ENCODE results near the gene RPL29. TPM values are rescaled to one million over a fixed set of nuclear protein-coding genes. Genes with fewer than 3 reads are reported as not detected.

Gene RPL29
- total RNA-seq, 1 experiment from 2014 or later: 995 TPM

- peak; percentile 79 to 80 for DNase-seq
These were observed 28.1 kb downstream of the RPL29 start, which contains the start of gene PCBP4 for GRCh38 chr3:51967384-51968169. Gene PCBP4, minus strand, starts transcription at chr3:51967454. Its CDS starts 6,214 bp downstream, at chr3:51961240.

DNA sequence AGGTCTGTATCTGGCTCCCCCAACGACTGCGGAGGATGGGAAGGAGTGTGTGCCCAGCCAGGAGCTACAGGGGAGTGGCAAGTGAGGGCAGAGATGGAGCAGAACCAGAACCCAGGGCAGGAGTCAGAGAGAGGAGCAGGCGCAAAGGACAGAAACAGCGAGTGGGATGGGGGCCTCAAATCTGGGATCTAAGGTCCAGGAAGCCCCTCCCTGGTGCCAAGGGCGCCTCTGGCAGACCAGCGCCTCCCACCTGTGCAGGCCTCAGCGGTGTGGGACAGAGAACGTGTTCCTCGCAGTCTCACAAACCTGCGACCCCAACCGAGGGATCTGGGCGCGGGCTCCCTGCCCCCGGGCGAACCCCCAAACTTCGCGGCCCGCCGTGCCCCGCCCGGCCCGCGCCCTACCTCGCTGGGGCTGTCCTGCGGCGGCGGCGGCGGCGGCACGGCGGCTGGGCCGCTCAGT is 28.7 kb downstream of the RPL29 start:
- intact Hi-C loops (cut with micrococcal nuclease; ENCODE audit: unreplicated experiment): loop anchor here (1.0 kb wide), 1 partner anchor 25 kb away; the partner anchor contains the start of gene PARP3
- H3K9me3 Mint-ChIP-seq (ENCODE audit: unreplicated experiment): no peaks in the 10 kb centered on the region
- ChIA-PET POLR2A (interaction anchor here (0.6 to 1.6 kb wide), 2 partner anchors 16 to 250 kb away, joined by 4 to 9 read pairs; partner anchors contain the start of gene ACY1), CTCF (interaction anchor here (1.5 kb wide), 1 partner anchor 16 kb away, joined by 8 read pairs; the partner anchor contains the start of gene ACY1)
- peaks cover 12% of the 10 kb centered on the region for H3K36me3 Mint-ChIP-seq (ENCODE audit: insufficient read depth, unreplicated experiment)
- no peaks in the 10 kb centered on the region for H3K27me3 Mint-ChIP-seq (ENCODE audit: insufficient read depth, unreplicated experiment)
- peaks cover 20% of the 10 kb centered on the region for H3K4me1 Mint-ChIP-seq (ENCODE audit: low read depth, unreplicated experiment)
- H3K36me3 ChIP-seq (ENCODE audit: control insufficient read depth, insufficient read depth, low read length): no peaks in the 10 kb centered on the region
- TF ChIP-seq, protein P1, sequence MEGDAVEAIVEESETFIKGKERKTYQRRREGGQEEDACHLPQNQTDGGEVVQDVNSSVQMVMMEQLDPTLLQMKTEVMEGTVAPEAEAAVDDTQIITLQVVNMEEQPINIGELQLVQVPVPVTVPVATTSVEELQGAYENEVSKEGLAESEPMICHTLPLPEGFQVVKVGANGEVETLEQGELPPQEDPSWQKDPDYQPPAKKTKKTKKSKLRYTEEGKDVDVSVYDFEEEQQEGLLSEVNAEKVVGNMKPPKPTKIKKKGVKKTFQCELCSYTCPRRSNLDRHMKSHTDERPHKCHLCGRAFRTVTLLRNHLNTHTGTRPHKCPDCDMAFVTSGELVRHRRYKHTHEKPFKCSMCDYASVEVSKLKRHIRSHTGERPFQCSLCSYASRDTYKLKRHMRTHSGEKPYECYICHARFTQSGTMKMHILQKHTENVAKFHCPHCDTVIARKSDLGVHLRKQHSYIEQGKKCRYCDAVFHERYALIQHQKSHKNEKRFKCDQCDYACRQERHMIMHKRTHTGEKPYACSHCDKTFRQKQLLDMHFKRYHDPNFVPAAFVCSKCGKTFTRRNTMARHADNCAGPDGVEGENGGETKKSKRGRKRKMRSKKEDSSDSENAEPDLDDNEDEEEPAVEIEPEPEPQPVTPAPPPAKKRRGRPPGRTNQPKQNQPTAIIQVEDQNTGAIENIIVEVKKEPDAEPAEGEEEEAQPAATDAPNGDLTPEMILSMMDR (IDR thresholded peaks at IDR 0.05; ENCODE audit: insufficient read depth in 1 of 2, low read depth in 1 of 2, low read length in 1 of 2, severe bottlenecking in 1 of 2, unreplicated experiment in 1 of 2): no peak
- H3K27me3 ChIP-seq (replicated peaks; ENCODE audit: control insufficient read depth, insufficient read depth, low read length): no peaks in the 10 kb centered on the region
- BruUV-seq (replicated peaks): no TSS peak
- peak overlapping the region; percentile 77 for H3K27ac Mint-ChIP-seq (ENCODE audit: unreplicated experiment)
- DNase-seq: no peak
- H3K4me1 ChIP-seq: peaks cover 13% of the 10 kb centered on the region
- H3K9me3 ChIP-seq: no peaks in the 10 kb centered on the region
- H3K4me3 ChIP-seq (ENCODE audit: low read depth, low read length): peak overlapping the region; percentile 52
- peak overlapping the region; percentile 86 for H3K4me3 Mint-ChIP-seq (ENCODE audit: unreplicated experiment)

More at GRCh38 chr3:51967384-51968169, 28.1 kb downstream of the RPL29 start, which contains the start of gene PCBP4:
- ChIA-PET POLR2A (interaction anchor here (0.6 to 1.6 kb wide), 4 partner anchors 15 to 582 kb away, joined by 3 to 11 read pairs (median 6); partner anchors contain the start of genes ACY1, DCAF1 and MANF), CTCF (interaction anchor here (0.6 to 1.5 kb wide), 2 partner anchors 15 to 457 kb away, joined by 5 to 8 read pairs; partner anchors contain the start of gene ACY1)
- peak within 1 kb of the TSS; percentile 53 for H3K4me3 ChIP-seq (ENCODE audit: low read depth, low read length)
- no peaks in the 10 kb centered on the region for H3K36me3 ChIP-seq (ENCODE audit: control insufficient read depth, insufficient read depth, low read length)
- H3K9me3 ChIP-seq: no peaks in the 10 kb centered on the region
- Mint-ChIP-seq H3K4me1 (ENCODE audit: low read depth, unreplicated experiment) (peaks cover 20% of the 10 kb centered on the region), H3K4me3 (ENCODE audit: unreplicated experiment) (peak within 1 kb of the TSS; percentile 86), H3K9me3 (ENCODE audit: unreplicated experiment) (no peaks in the 10 kb centered on the region), H3K36me3 (ENCODE audit: insufficient read depth, unreplicated experiment) (peaks cover 12% of the 10 kb centered on the region), H3K27ac (ENCODE audit: unreplicated experiment) (peak within 1 kb of the TSS; percentile 79), H3K27me3 (ENCODE audit: insufficient read depth, unreplicated experiment) (no peaks in the 10 kb centered on the region)
- TSS peak; percentile 63 for BruUV-seq (replicated peaks)
- intact Hi-C loops (cut with micrococcal nuclease; ENCODE audit: unreplicated experiment): loop anchor here (1.0 to 2.0 kb wide), 2 partner anchors 15 to 25 kb away; partner anchors contain the start of genes ACY1 and PARP3
- no peaks in the 10 kb centered on the region for H3K27me3 ChIP-seq (replicated peaks; ENCODE audit: control insufficient read depth, insufficient read depth, low read length)
- peaks cover 13% of the 10 kb centered on the region for H3K4me1 ChIP-seq
- TF ChIP-seq, protein P1 (IDR thresholded peaks at IDR 0.05; ENCODE audit: insufficient read depth in 1 of 2, low read depth in 1 of 2, low read length in 1 of 2, severe bottlenecking in 1 of 2, unreplicated experiment in 1 of 2): no peak

DNA sequence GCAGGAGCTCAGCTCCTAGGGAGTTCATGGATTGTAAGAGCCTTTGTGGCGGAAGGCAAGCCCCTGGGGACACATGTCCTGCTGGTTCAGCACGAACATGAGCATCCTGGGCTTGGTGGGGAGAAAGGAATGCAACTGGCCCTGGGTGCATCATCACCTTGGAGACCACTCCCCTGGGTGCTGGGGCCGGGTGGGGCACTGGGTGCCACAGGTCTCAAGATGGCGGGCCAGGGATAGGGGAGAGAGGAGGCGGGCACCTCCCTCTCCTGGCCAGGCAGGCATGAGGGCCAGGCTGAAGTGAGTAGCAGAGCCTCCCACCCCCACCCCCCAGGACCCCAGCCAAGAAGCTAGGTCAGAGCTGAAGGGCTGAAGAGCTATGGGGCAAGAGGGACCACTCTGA is 29.2 kb downstream of the RPL29 start:
- H3K4me3 Mint-ChIP-seq (ENCODE audit: unreplicated experiment): peak overlapping the region; percentile 86
- peaks cover 12% of the 10 kb centered on the region for H3K36me3 Mint-ChIP-seq (ENCODE audit: insufficient read depth, unreplicated experiment)
- no peaks in the 10 kb centered on the region for H3K27me3 Mint-ChIP-seq (ENCODE audit: insufficient read depth, unreplicated experiment)
- no peaks in the 10 kb centered on the region for H3K9me3 ChIP-seq
- ChIA-PET POLR2A (interaction anchor here (1.6 kb wide), 1 partner anchor 16 kb away, joined by 9 read pairs; the partner anchor contains the start of gene ACY1), CTCF (no interaction called here)
- H3K36me3 ChIP-seq (ENCODE audit: control insufficient read depth, insufficient read depth, low read length): no peaks in the 10 kb centered on the region
- intact Hi-C loops (cut with micrococcal nuclease; ENCODE audit: unreplicated experiment): no loop called here
- peaks cover 13% of the 10 kb centered on the region for H3K4me1 ChIP-seq
- DNase-seq: no peak
- peak overlapping the region; percentile 77 for H3K27ac Mint-ChIP-seq (ENCODE audit: unreplicated experiment)
- peaks cover 20% of the 10 kb centered on the region for H3K4me1 Mint-ChIP-seq (ENCODE audit: low read depth, unreplicated experiment)
- H3K9me3 Mint-ChIP-seq (ENCODE audit: unreplicated experiment): no peaks in the 10 kb centered on the region
- TF ChIP-seq, protein P1 (IDR thresholded peaks at IDR 0.05; ENCODE audit: insufficient read depth in 1 of 2, low read depth in 1 of 2, low read length in 1 of 2, severe bottlenecking in 1 of 2, unreplicated experiment in 1 of 2): no peak
- BruUV-seq (replicated peaks): no TSS peak
- no peaks in the 10 kb centered on the region for H3K27me3 ChIP-seq (replicated peaks; ENCODE audit: control insufficient read depth, insufficient read depth, low read length)
- peak overlapping the region; percentile 52 for H3K4me3 ChIP-seq (ENCODE audit: low read depth, low read length)
